ENCODE results near the gene ANKMY1.

DNA sequence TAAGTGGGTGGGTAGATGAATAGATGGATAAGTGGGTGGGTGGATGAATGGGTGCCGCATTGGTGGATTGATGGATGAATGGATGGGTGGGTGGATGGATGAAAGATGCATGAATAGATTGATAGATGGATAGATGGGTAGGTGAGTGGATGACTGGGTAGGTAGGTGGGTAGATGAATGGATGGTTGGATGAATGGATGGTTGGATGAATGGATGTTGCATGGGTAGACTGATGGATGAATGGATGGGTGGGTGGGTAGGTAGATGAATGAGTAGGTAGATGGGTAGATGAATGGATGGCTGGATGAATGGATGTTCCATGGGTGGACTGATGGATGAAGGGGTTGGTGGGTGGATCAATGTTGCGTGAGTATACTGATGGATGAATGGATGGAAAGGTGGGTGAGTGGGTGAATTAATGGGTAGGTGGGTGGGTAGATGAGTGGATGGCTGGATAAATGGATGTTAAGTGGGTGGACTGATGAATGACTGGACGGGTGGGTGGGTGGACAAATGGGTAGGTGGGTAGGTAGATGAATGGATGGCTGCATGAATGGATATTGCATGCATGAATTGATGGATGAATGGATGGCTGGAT lies 30.5 kb downstream of the ANKMY1 start:
- TF ChIP-seq, protein P1, sequence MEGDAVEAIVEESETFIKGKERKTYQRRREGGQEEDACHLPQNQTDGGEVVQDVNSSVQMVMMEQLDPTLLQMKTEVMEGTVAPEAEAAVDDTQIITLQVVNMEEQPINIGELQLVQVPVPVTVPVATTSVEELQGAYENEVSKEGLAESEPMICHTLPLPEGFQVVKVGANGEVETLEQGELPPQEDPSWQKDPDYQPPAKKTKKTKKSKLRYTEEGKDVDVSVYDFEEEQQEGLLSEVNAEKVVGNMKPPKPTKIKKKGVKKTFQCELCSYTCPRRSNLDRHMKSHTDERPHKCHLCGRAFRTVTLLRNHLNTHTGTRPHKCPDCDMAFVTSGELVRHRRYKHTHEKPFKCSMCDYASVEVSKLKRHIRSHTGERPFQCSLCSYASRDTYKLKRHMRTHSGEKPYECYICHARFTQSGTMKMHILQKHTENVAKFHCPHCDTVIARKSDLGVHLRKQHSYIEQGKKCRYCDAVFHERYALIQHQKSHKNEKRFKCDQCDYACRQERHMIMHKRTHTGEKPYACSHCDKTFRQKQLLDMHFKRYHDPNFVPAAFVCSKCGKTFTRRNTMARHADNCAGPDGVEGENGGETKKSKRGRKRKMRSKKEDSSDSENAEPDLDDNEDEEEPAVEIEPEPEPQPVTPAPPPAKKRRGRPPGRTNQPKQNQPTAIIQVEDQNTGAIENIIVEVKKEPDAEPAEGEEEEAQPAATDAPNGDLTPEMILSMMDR (IDR thresholded peaks at IDR 0.05; ENCODE audit: insufficient read depth, low read length, poor library complexity, severe bottlenecking): no peak
- TF ChIP-seq EZH2phosphoT487 (conservative IDR thresholded peaks at IDR 0.05; ENCODE audit: low read length): no peak

All from SU-DHL-6 (cell line).